SU-DHL-6 (cell line): ENCODE data around the gene HOXD12.

ENCODE experiments used
- H2AFZ ChIP-seq: fragments of 200-600 bp; sonication (generic); 2 replicates; pipeline ENCODE4 v1.6.1; 2014; ENCODE audit warnings: low read depth, mild to moderate bottlenecking, moderate library complexity, mixed read lengths, antibody characterized with exemption, low read length; ENCODE audit not compliant: severe bottlenecking
- H3F3A ChIP-seq: fragments of 200-600 bp; shearing (Covaris generic); 2 replicates; pipeline ENCODE4 v1.6.0; 2016; ENCODE audit warnings: antibody characterized with exemption, mild to moderate bottlenecking; ENCODE audit not compliant: insufficient read depth
- H3K27ac ChIP-seq: fragments of 200-600 bp; sonication (generic); 2 replicates; pipeline ENCODE4 v1.5.1; 2016; ENCODE audit warnings: low read depth, mild to moderate bottlenecking, low read length, moderate library complexity, mixed read lengths
- H3K27me3 ChIP-seq: fragments of 200-600 bp; sonication (generic), shearing (Covaris generic); 2 replicates; pipeline ENCODE4 v1.6.0; 2014; ENCODE audit warnings: mild to moderate bottlenecking, low read length
- H3K36me3 ChIP-seq: fragments of 200-600 bp; sonication (generic); 2 replicates; pipeline ENCODE4 v1.6.1; 2014; ENCODE audit warnings: mild to moderate bottlenecking, low read length, mixed read lengths
- H3K4me2 ChIP-seq: fragments of 300-600, 200-600 bp; shearing (Covaris generic), sonication (generic); 2 replicates; pipeline ENCODE4 v1.6.0; 2014; ENCODE audit warnings: low read length, low read depth, mild to moderate bottlenecking; ENCODE audit not compliant: poor library complexity, severe bottlenecking
- H3K4me3 ChIP-seq: fragments of 200-600 bp; sonication (generic); 2 replicates; pipeline ENCODE4 v1.5.1; 2014; ENCODE audit warnings: antibody characterized with exemption, low read length, mild to moderate bottlenecking, mixed read lengths; ENCODE audit not compliant: insufficient read depth, poor library complexity, severe bottlenecking
- H3K79me2 ChIP-seq: fragments of 200-600 bp; sonication (generic); 2 replicates; pipeline ENCODE4 v1.6.1; 2014; ENCODE audit warnings: mild to moderate bottlenecking, low read length, moderate library complexity; ENCODE audit not compliant: insufficient read depth
- H3K9ac ChIP-seq: fragments of 200-600 bp; sonication (generic); 2 replicates; pipeline ENCODE4 v1.7.0; 2014; ENCODE audit warnings: mild to moderate bottlenecking, low read length
- H3K9me2 ChIP-seq: fragments of 200-600 bp; sonication (generic); replicated peaks from 2 replicates; pipeline ENCODE4 v1.6.1; 2014; ENCODE audit warnings: low read length; ENCODE audit not compliant: insufficient read depth
- H3K9me3 ChIP-seq: fragments of 200-600 bp; sonication (generic); 2 replicates; pipeline ENCODE4 v1.6.1; 2014; ENCODE audit warnings: low read length, mixed read lengths; ENCODE audit not compliant: insufficient read depth
- H4K20me1 ChIP-seq: fragments of 200-600 bp; sonication (generic); 2 replicates; pipeline ENCODE4 v1.6.1; 2014; ENCODE audit warnings: low read depth, mild to moderate bottlenecking, antibody characterized with exemption, low read length, moderate library complexity, mixed read lengths
- EZH2phosphoT487 ChIP-seq: fragments of 200-600 bp; sonication (generic), shearing (Covaris generic); conservative IDR thresholded peaks from 2 replicates; pipeline ENCODE4 v1.6.1; 2018; ENCODE audit warnings: mild to moderate bottlenecking, antibody characterized with exemption, low read length, moderate library complexity, mixed read lengths
- TF ChIP-seq, protein P1 (sequence below): fragments of 200-600 bp; sonication (generic); IDR thresholded peaks from one replicate; pipeline ENCODE4 v1.5.1; 2017; ENCODE audit warnings: antibody characterized with exemption, mild to moderate bottlenecking, low read length, moderate library complexity; ENCODE audit not compliant: insufficient read depth, poor library complexity, severe bottlenecking

Gene HOXD12

DNA sequence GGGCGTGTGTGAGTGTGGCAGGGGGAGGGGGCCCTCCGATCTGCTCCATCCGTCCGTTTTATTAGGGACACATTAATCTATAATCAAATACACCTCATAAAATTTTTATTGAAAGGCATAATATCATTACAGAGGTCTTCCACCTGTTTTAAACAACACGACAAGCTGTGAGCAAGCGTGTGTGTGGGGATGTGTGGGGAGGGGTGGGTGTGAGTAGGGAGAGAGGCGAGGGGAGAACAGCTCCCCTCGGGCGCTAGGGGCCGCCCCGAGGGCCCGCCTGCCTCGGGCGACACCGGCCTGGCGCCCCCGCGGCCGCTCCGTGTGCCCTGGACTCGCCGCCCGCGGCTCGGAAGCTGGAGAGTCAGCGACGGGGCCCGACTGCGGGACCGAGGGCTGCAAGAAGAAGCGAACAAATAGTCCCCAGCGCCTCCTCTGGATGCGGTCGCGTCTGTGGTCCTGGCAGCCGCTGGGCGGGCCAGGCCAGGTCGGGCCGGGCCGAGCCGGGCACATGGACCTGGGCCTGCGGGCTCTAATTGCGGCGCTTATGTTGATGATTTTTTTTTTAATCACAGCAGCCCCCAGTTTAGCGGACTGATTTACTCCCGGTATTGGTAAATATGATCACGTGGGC lies 22.6 kb downstream of the HOXD12 start:
- TF ChIP-seq, protein P1, sequence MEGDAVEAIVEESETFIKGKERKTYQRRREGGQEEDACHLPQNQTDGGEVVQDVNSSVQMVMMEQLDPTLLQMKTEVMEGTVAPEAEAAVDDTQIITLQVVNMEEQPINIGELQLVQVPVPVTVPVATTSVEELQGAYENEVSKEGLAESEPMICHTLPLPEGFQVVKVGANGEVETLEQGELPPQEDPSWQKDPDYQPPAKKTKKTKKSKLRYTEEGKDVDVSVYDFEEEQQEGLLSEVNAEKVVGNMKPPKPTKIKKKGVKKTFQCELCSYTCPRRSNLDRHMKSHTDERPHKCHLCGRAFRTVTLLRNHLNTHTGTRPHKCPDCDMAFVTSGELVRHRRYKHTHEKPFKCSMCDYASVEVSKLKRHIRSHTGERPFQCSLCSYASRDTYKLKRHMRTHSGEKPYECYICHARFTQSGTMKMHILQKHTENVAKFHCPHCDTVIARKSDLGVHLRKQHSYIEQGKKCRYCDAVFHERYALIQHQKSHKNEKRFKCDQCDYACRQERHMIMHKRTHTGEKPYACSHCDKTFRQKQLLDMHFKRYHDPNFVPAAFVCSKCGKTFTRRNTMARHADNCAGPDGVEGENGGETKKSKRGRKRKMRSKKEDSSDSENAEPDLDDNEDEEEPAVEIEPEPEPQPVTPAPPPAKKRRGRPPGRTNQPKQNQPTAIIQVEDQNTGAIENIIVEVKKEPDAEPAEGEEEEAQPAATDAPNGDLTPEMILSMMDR = no peak
- no peak for TF ChIP-seq EZH2phosphoT487
- no peak overlapping the region for H3K4me3 ChIP-seq
- H3K4me2 ChIP-seq = no peak overlapping the region
- H3K79me2 ChIP-seq = no peaks in the 10 kb centered on the region
- no peak overlapping the region for H2AFZ ChIP-seq
- no peaks in the 10 kb centered on the region for H3K9me3 ChIP-seq
- H3K36me3 ChIP-seq = no peaks in the 10 kb centered on the region
- no peak overlapping the region for H3K27ac ChIP-seq
- no peak overlapping the region for H3K9ac ChIP-seq
- H3K9me2 ChIP-seq = no peaks in the 10 kb centered on the region
- H4K20me1 ChIP-seq = no peaks in the 10 kb centered on the region
- no peaks in the 10 kb centered on the region for H3K27me3 ChIP-seq
- H3F3A ChIP-seq = no peaks in the 10 kb centered on the region

DNA sequence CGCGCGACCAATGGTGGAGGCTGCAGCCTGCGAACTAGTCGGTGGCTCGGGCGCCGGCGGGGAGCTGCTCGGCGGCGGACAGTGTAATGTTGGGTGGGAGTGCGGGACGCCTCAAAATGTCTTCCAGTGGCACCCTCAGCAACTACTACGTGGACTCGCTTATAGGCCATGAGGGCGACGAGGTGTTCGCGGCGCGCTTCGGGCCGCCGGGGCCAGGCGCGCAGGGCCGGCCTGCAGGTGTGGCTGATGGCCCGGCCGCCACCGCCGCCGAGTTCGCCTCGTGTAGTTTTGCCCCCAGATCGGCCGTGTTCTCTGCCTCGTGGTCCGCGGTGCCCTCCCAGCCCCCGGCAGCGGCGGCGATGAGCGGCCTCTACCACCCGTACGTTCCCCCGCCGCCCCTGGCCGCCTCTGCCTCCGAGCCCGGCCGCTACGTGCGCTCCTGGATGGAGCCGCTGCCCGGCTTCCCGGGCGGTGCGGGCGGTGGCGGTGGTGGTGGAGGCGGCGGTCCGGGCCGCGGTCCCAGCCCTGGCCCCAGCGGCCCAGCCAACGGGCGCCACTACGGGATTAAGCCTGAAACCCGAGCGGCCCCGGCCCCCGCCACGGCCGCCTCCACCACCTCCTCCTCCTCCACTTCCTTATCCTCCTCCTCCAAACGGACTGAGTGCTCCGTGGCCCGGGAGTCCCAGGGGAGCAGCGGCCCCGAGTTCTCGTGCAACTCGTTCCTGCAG lies 23.3 kb downstream of the HOXD12 start, which contains the start of gene HOXD9:
HOXD9 (plus strand) TSS at position 37 of the 728 bp plus-strand sequence; CDS start at position 87, 50 bp downstream.
- Histone ChIP-seq H2AFZ (no peak within 1 kb of the TSS), H3K9me2 (no peaks in the 10 kb centered on the region), H3K9ac (no peak within 1 kb of the TSS), H3K4me2 (no peak within 1 kb of the TSS), H3K4me3 (no peak within 1 kb of the TSS), H3K9me3 (no peaks in the 10 kb centered on the region), H3K36me3 (no peaks in the 10 kb centered on the region), H3K27me3 (no peaks in the 10 kb centered on the region), H4K20me1 (no peaks in the 10 kb centered on the region), H3K79me2 (no peaks in the 10 kb centered on the region), H3K27ac (no peak within 1 kb of the TSS), H3F3A (no peaks in the 10 kb centered on the region)
- TF ChIP-seq, protein P1 = no peak
- TF ChIP-seq EZH2phosphoT487 = no peak

DNA sequence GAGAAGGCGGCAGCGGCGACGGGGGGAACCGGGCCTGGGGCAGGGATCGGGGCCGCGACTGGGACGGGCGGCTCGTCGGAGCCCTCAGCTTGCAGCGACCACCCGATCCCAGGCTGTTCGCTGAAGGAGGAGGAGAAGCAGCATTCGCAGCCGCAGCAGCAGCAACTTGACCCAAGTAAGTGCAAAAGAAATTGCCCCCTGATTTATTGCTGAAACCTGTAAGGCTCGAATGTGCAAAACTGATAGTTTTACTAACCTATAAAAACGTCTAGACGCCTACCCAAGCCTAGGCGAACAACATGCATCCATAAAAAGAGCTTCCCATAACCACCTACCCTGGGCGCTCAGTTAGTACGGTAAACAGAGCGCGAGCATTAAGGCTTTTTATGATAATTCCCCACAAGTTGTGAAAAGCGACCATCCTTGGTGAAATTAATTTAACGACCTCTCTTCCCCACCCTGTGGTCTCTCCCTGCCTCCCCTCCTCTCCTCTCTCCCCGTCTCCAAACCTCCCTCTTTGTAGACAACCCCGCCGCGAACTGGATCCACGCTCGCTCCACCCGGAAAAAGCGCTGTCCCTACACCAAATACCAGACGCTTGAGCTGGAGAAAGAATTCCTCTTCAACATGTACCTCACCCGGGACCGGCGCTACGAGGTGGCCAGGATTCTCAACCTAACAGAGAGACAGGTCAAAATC lies 24.0 kb downstream of the HOXD12 start:
- H2AFZ ChIP-seq = no peak overlapping the region
- no peaks in the 10 kb centered on the region for H3K9me3 ChIP-seq
- H3K36me3 ChIP-seq = no peaks in the 10 kb centered on the region
- no peaks in the 10 kb centered on the region for H4K20me1 ChIP-seq
- H3K4me2 ChIP-seq = no peak overlapping the region
- no peaks in the 10 kb centered on the region for H3K79me2 ChIP-seq
- H3K9ac ChIP-seq = no peak overlapping the region
- TF ChIP-seq, protein P1 = no peak
- no peak for TF ChIP-seq EZH2phosphoT487
- H3K27me3 ChIP-seq = no peaks in the 10 kb centered on the region
- no peak overlapping the region for H3K4me3 ChIP-seq
- no peaks in the 10 kb centered on the region for H3F3A ChIP-seq
- no peaks in the 10 kb centered on the region for H3K9me2 ChIP-seq
- no peak overlapping the region for H3K27ac ChIP-seq
